HG03460 (cell line): ENCODE results near the gene GLS2.
"Not testable (repeated sequence)": the region's sequence is repeated elsewhere in the genome, so short reads cannot be mapped to it uniquely, and the experiment has no call there.

Experiments used
- ATAC-seq: cut with Tn5 transposase; IDR thresholded peaks from one replicate; pipeline ENCODE4 v1.9.1; 2021; ENCODE audit not compliant: unreplicated experiment

Gene GLS2

GRCh38 chr12:56493409-56494105 lies 5.6 kb upstream of the GLS2 start:
- ATAC-seq: not testable (repeated sequence)

GRCh38 chr12:56490360-56490759 lies 2.4 kb upstream of the GLS2 start:
- no peak for ATAC-seq

GRCh38 chr12:56487448-56488040 lies 417 bp downstream of the GLS2 start:
- ATAC-seq: peak; percentile 29

- no peak for ATAC-seq
Measured at GRCh38 chr12:56486694-56487093, 1.3 kb downstream of the GLS2 start.

GRCh38 chr12:56484566-56484965 lies 3.4 kb downstream of the GLS2 start:
- ATAC-seq: no peak

GRCh38 chr12:56479625-56480024 lies 8.3 kb downstream of the GLS2 start:
- ATAC-seq: no peak

DNA sequence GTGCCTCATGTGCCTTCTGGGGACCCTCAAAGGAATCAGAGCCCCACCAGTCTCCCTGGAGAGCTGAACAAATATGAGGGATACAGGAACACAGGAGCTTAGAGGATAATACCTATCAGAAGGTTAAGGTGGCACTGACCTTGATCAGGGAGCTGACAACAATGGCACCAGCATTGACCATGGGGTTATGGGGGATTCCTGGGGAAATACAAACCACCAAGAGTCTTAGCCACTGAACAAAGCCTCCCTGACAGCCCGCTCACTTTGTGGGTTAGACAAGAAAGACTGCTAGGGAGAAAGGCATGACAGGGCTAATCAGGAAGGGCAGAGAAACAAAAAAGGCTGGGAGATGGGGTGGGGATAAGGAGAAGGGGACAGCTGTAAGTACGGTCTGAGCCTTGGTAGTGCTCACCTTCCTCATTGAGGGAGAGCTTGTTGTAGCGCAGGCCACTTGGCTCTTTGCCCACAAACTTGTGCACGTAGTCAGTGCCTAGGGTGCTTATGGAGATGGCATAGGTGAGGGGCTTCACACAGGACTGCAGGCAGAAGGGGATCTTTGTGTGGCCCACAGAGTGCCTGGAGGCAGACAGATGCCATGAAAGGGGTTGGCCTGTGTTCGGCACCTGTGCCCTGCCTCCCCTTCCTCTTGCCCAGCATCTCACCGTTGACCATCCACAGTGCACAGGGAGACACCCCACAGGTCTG lies 10.3 kb downstream of the GLS2 start:
- no peak for ATAC-seq

DNA sequence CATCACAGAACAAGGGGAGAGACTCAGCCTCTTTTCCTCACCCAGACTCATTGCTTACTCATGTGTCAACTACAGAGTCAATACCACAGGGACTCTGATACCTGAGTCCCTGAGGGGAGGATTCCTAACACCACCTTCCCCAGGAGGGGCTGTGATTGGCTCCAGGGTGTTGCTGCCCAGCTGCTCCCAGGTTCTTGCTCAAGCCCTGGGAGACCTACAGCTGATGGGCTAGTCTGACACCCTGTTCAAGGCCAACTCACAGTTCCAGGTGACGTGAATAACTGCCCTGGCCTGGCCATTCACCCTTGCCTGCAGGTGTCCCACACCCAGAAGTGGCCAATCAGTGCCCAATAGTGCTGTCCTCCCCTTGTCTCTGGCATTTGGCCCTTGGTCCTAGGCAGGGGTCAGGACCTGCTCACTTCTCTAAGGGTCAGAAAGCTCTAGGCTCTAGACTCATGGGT lies 11.0 kb downstream of the GLS2 start:
- no peak for ATAC-seq

GRCh38 chr12:56476143-56476542 lies 11.8 kb downstream of the GLS2 start:
- no peak for ATAC-seq

- ATAC-seq: no peak
Measured at GRCh38 chr12:56474389-56474788, 13.6 kb downstream of the GLS2 start.

- no peak for ATAC-seq
Measured at GRCh38 chr12:56469007-56469930, 18.7 kb downstream of the GLS2 start.

DNA sequence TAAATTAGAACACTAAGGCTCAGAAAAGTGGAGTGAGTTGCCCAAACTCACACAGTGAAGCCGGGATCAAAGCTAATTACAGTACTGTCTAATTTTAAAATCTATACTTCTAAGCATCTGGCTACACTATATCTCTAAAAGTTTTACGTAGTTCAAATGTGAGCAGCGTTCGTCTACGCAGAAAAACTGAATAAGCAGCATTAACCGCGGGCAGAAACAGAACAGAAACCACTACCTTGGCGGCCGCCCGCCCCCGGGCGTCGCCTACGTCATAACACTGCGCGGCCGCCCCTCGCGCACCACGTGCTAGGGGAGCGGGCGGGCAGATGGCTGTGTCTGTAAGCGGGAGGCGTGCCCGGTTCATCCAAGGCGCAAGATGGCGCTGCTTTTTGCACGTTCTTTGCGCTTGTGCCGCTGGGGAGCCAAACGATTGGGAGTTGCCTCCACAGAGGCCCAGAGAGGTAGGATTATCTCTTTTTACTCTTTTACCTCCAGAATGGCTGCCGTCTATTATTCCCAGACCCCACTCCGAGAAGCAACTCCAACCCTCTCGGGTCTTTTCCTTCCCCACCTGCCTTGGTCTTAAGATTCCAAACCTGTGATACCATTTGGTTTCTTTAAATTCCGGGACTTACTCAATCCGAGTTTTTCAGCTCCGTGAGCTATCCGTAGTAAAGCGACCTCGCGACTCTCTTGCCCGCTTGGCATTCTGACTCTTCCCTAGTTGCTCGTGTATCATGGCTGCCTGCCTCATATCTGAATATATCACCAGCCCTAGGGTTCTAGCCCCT lies 19.6 kb downstream of the GLS2 start, which contains the start of gene SPRYD4:
TSS of gene SPRYD4 (plus strand) at position 363 of the 791 bp plus-strand sequence. CDS start at position 377, 14 bp downstream.
- peak; percentile 84 for ATAC-seq

- ATAC-seq: no peak
Measured at GRCh38 chr12:56462565-56462964, 25.4 kb downstream of the GLS2 start.

- no peak for ATAC-seq
Measured at GRCh38 chr12:56461235-56462159, 26.5 kb downstream of the GLS2 start.

- ATAC-seq: no peak
Measured at GRCh38 chr12:56457817-56458216, 30.1 kb downstream of the GLS2 start.

GRCh38 chr12:56454557-56454956 lies 33.4 kb downstream of the GLS2 start, which contains the start of gene MIP:
Gene MIP, minus strand, starts transcription at chr12:56454657. Its CDS starts 44 bp downstream, at chr12:56454613.
- no peak for ATAC-seq

DNA sequence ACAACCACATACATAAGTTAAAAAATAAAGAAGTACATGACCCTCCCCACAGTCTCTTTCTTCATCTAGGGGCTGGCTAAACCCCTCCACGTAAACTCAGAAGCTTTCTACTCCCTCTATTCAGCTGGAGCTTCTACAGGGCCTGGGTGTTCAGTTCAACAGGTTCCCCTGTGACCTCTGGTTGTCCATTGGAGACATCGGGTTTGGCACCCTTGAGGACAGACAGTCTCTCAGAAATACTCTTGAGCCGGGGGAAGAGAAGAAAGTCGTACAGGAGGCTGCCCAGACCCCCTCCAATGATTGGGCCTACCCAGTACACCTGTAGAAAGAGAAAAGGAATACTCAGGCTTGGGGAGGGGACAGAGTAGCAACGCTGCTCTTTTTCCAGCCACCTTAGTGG lies 36.8 kb downstream of the GLS2 start:
- no peak for ATAC-seq

DNA sequence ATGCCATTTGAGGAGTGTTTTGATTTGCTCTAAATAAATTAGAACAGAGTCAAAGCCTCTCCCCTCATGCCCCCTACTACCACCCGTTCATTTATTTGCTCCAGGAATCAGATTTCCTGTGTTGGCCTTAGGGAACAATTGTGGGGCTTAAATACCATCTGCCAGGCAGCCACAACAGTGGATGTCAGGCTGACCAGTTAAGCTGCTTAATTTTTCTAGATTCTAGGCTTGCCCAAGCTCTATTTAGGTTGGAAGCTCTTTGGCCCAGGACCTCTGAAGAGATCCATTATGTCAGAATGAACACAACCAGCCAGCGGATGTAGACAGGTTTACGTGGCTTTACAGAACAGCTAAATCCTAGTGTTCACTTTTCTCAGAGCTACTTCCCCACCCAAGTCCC lies 37.7 kb downstream of the GLS2 start:
- no peak for ATAC-seq

GRCh38 chr12:56449622-56449984 lies 38.4 kb downstream of the GLS2 start:
- no peak for ATAC-seq
